Mononuclear cell (primary cell): Measurements from ENCODE around the gene TTLL13. TPM values are rescaled to one million over a fixed set of nuclear protein-coding genes. Genes with fewer than 3 reads are reported as not detected.

Source experiments
- H3K27me3 ChIP-seq: 2 replicates; pipeline ENCODE4 v1.6.0; 2011; ENCODE audit warnings: low read length, control low read depth; ENCODE audit not compliant: insufficient read depth
- H3K4me1 ChIP-seq: 2 replicates; pipeline ENCODE4 v1.5.1; 2011; ENCODE audit warnings: mild to moderate bottlenecking, low read length, control low read depth; ENCODE audit not compliant: insufficient read depth
- H3K4me3 ChIP-seq: 2 replicates; pipeline ENCODE4 v1.5.1; 2011; ENCODE audit warnings: mild to moderate bottlenecking, low read length, moderate library complexity
- H3K9me3 ChIP-seq: 2 replicates; pipeline ENCODE4 v1.5.1; 2011; ENCODE audit warnings: low read depth, mild to moderate bottlenecking, control low read depth, low read length
- total RNA-seq: library from RNA; depleted of rRNA; stranded (reverse); fragments of >200 nt; gene quantifications from one replicate; pipeline ENCODE4 v1.2.3, GENCODE V29; 2012

TTLL13 gene, protein sequence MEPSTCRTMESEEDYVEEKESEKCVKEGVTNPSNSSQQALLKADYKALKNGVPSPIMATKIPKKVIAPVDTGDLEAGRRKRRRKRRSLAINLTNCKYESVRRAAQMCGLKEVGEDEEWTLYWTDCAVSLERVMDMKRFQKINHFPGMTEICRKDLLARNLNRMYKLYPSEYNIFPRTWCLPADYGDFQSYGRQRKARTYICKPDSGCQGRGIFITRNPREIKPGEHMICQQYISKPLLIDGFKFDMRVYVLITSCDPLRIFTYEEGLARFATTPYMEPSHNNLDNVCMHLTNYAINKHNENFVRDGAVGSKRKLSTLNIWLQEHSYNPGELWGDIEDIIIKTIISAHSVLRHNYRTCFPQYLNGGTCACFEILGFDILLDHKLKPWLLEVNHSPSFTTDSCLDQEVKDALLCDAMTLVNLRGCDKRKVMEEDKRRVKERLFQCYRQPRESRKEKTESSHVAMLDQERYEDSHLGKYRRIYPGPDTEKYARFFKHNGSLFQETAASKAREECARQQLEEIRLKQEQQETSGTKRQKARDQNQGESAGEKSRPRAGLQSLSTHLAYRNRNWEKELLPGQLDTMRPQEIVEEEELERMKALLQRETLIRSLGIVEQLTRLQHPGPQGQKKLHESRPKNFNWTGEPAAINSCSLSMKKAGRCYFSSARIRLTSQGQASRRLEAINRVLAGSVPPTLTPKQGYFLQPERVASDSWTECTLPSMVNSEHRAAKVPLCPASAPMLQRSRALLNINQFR
- 0.31 TPM for total RNA-seq

GRCh38 chr15:90249203-90249863 is at the start of gene TTLL13:
TTLL13 (plus strand) TSS chr15:90249556; CDS start chr15:90250631, 1,075 bp downstream.
- Histone ChIP-seq H3K9me3 (no peaks in the 10 kb centered on the region), H3K4me1 (peaks cover 14% of the 10 kb centered on the region), H3K27me3 (no peaks in the 10 kb centered on the region), H3K4me3 (peak within 1 kb of the TSS; percentile 15)

GRCh38 chr15:90200534-90201129 is 48.7 kb upstream of the TTLL13 start:
- Histone ChIP-seq H3K27me3 (no peaks in the 10 kb centered on the region), H3K4me1 (peaks cover 31% of the 10 kb centered on the region)

DNA sequence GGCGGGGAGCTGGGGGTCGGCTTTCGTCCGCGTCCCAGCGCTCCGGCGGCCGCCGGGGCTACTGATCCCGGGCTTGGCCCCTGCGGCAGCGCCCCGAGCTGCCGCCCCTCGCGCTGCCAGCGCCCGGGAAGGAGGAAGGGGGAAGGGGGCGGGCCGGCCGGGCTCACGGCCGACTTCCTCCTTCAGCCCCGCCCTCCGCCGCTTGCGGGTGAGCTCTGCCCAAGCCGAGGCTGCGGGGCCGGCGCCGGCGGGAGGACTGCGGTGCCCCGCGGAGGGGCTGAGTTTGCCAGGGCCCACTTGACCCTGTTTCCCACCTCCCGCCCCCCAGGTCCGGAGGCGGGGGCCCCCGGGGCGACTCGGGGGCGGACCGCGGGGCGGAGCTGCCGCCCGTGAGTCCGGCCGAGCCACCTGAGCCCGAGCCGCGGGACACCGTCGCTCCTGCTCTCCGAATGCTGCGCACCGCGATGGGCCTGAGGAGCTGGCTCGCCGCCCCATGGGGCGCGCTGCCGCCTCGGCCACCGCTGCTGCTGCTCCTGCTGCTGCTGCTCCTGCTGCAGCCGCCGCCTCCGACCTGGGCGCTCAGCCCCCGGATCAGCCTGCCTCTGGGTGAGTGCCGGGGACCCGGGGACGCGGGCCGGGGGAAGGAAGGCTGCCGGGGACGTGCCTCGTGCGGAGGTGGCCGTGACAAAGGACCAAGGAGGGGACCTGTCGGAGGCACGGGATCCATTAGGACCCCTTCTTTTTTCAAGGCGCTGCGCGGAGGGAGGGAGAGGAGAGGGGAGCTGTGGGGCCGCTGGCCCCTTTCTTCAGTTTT is 48.0 kb upstream of the TTLL13 start, which contains the start of gene SEMA4B:
SEMA4B (plus strand) TSS at position 201 of the 814 bp plus-strand sequence; CDS start at position 450, 249 bp downstream.
- Histone ChIP-seq H3K4me3 (peak within 1 kb of the TSS; percentile 64), H3K27me3 (no peaks in the 10 kb centered on the region), H3K9me3 (no peaks in the 10 kb centered on the region), H3K4me1 (peaks cover 38% of the 10 kb centered on the region)

More at GRCh38 chr15:90200534-90201129, 48.7 kb upstream of the TTLL13 start:
- H3K9me3 ChIP-seq = no peaks in the 10 kb centered on the region
- H3K4me3 ChIP-seq = peak overlapping the region; percentile 64

DNA sequence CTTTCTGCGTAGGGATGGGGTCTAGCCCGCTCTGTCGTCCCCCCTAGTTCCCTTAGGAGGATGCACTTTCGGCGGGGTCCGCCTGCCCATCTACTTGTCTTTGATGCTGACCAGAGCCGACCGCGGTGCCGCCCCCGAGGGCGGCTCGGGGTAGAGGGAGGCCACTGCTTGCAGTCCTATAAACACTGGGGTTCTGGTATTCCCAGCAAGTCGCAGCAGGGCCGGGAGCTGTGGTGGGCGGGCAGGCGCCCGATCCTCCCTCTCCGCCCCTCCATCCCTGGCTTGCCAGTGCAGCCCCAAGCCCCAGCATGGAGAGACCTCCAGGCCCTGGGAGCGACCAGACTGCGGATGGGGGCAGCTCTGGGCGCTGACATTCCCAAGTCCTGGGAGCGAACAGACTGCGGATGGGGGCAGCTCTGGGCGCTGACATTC is 47.4 kb upstream of the TTLL13 start:
- Histone ChIP-seq H3K27me3 (no peaks in the 10 kb centered on the region), H3K4me1 (peaks cover 41% of the 10 kb centered on the region), H3K4me3 (peak overlapping the region; percentile 64), H3K9me3 (no peaks in the 10 kb centered on the region)

DNA sequence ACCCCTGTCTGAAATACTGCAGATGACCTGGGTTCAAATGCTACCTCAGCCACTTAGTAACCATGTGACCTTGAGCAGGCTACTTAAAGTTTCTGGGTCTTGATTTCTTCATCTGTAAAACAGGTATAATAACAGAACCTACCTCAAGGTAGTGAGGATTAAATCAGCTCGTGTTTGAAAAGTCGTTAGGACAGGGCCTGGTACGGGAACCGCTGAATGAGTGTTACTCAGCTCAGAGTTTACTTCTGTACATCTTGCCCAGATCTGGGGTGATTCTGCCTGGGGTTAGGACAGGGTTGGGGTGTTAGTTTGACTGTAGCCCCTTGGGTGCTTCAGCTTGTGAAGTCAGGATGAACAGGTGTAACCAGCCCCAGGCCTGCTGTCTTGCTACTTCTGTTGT is 46.4 kb upstream of the TTLL13 start:
- Histone ChIP-seq H3K9me3 (no peaks in the 10 kb centered on the region), H3K27me3 (no peaks in the 10 kb centered on the region), H3K4me1 (peaks cover 41% of the 10 kb centered on the region), H3K4me3 (no peak overlapping the region)

GRCh38 chr15:90203473-90203872 is 45.9 kb upstream of the TTLL13 start:
- H3K27me3 ChIP-seq = no peaks in the 10 kb centered on the region
- H3K4me3 ChIP-seq = no peak overlapping the region
- H3K9me3 ChIP-seq = no peaks in the 10 kb centered on the region
- H3K4me1 ChIP-seq = peaks cover 41% of the 10 kb centered on the region

DNA sequence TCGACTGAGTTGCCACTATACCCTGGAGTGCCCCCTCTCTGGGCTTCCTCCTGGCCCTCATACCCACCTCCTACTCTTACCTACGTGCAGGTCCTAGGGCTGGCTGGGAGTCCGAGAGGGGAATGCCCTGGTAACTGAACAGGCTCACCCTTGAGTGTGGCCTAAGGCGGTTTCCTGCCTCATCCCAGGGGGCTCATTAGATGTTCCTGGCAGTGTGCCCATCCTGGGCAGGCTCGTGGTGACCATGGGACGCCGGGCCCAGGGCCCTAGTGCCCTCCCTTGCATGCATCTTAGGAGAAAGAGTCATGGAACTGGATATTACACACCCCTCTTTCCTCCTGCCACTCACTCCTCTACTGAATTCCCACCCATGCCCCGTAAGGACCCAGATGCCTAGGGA is 45.4 kb upstream of the TTLL13 start:
- H3K27me3 ChIP-seq = no peaks in the 10 kb centered on the region
- H3K9me3 ChIP-seq = no peaks in the 10 kb centered on the region
- H3K4me3 ChIP-seq = no peak overlapping the region
- peaks cover 41% of the 10 kb centered on the region for H3K4me1 ChIP-seq

DNA sequence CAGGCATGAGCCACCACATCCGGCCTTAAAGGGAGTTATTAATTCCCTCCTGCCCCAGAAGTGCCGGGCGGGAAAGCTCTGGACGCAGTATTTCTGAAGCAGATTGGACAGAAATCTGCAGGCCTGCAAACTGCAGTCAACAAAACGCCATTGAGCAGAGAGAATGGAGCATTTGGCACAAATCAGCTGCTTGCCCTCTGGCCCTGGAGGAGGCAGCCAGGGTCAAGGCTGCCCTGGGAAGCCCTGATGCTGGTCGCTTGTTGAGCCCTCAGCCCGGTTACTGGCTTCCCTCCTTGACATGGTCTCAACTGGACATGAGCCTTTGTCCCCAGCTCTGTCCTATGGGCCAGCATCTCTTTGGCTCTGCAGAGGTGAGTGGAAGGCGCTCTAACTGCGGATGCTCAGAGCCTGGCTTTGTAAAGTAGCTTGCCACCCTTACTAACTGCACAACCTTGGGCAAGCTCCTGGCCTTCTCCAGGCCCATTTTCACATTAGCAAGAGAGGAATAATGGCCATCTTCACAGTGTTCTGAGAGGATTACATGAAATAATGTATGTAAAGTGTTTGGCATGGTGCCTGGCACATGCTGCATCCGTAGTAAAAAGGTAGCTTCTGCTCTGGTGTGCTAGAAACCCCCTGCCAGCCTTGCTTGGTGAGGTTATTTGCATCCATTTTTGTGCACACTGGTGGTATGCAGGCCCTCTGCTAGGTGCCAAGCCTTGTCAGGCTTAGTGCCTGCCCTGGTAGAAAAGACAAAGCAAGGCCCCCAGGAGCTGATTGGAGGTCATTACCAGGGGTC is 44.1 kb upstream of the TTLL13 start:
- Histone ChIP-seq H3K9me3 (no peaks in the 10 kb centered on the region), H3K4me1 (peaks cover 45% of the 10 kb centered on the region), H3K4me3 (no peak overlapping the region), H3K27me3 (no peaks in the 10 kb centered on the region)

- Histone ChIP-seq H3K27me3 (no peaks in the 10 kb centered on the region), H3K4me3 (no peak overlapping the region), H3K9me3 (no peaks in the 10 kb centered on the region), H3K4me1 (peaks cover 44% of the 10 kb centered on the region)
Observed at GRCh38 chr15:90205886-90206285, 43.5 kb upstream of the TTLL13 start.

- Histone ChIP-seq H3K4me3 (no peak overlapping the region), H3K27me3 (no peaks in the 10 kb centered on the region), H3K9me3 (no peaks in the 10 kb centered on the region), H3K4me1 (peaks cover 50% of the 10 kb centered on the region)
Observed at GRCh38 chr15:90207252-90207651, 42.1 kb upstream of the TTLL13 start.

DNA sequence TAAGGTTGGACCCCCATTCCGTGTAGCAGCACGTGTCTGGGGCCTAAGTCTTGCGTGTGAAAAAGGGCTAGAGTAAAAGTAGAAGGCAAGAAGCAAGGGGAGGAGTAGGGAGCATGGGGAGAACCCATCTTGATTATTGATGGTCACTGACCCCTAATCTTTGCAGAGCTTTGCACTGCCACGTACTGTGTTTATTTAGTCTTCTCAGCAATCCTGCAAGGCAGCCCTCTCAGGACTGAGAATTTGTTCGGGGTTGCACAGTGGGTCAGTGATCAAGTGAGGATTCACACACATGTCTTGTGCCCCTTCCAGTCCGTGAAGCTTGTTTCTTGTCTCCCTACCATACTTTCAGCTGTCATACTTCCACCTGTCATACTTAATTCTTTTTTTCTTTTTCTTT is 41.0 kb upstream of the TTLL13 start:
- H3K4me3 ChIP-seq = no peak overlapping the region
- no peaks in the 10 kb centered on the region for H3K9me3 ChIP-seq
- H3K4me1 ChIP-seq = peaks cover 51% of the 10 kb centered on the region
- no peaks in the 10 kb centered on the region for H3K27me3 ChIP-seq

DNA sequence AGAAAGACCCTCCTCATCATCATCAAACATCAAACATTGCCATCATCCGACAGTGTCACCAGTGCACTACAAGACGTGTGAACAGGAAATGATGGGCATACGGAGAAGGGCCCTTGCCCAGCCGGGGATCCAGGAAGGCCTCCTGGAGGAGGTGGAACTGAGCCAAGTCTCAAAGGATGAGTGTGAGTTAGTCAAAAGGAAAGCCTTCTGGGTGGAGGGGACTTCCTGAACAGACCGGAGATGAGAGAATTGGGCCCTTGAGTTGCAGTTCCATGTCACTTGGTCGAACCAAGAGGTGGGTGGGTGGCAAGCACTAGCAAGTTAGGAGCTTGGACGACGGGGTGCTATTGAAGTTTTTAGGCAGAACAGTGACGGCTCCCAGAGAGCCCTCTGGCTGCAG is 39.8 kb upstream of the TTLL13 start:
- no peaks in the 10 kb centered on the region for H3K27me3 ChIP-seq
- H3K9me3 ChIP-seq = no peaks in the 10 kb centered on the region
- peaks cover 60% of the 10 kb centered on the region for H3K4me1 ChIP-seq
- no peak overlapping the region for H3K4me3 ChIP-seq

- peaks cover 56% of the 10 kb centered on the region for H3K4me1 ChIP-seq
- no peaks in the 10 kb centered on the region for H3K9me3 ChIP-seq
- no peak overlapping the region for H3K4me3 ChIP-seq
- H3K27me3 ChIP-seq = no peaks in the 10 kb centered on the region
Observed at GRCh38 chr15:90210593-90210992, 38.8 kb upstream of the TTLL13 start.
